ENCODE results near the gene PI4KB.
A peak's percentile ranks its signal among the peaks of the same experiment; 100 is the strongest.
"Not testable (repeated sequence)": the region's sequence is repeated elsewhere in the genome, so short reads cannot be mapped to it uniquely, and the experiment has no call there.

PI4KB gene

DNA sequence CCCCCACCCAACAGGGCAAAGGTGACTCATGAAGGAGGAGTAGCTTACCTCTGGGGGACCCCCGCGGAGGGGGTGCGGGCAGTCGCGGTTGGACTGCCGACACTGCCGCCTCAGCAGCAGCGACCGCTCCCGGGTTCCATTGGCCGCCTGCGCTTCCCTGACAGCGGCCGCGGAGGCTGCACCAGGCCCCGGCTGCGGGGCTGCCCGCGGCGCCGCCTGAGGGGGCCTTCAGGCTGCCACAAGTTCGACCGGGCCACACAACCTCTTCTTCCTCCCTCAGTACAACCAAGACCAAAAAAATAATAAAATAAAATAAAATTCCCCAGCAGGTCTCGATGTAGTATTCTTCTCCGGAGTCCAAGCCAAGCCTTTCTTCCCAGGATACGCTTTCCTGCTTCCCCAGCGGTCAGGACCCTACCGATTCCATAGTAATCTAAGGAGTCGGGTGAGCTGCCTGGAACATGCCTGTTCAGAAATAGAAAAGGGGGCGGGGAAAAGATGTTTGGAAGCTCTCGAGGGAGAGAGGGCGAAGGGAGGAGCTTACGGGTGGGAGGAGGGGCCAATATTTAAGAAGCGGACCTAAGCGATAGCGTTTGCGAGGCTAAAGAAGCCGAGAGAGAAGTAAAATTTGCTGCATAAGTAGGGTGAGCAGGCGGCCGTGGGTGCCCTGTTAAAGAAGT lies at the start of gene PI4KB:
TSS of gene PI4KB (minus strand) at position 194 of the 680 bp plus-strand sequence. CDS start 10,935 bp downstream, outside the sequence.
- DNase-seq (ENCODE audit: low spot score), result peak; percentile 97

DNA sequence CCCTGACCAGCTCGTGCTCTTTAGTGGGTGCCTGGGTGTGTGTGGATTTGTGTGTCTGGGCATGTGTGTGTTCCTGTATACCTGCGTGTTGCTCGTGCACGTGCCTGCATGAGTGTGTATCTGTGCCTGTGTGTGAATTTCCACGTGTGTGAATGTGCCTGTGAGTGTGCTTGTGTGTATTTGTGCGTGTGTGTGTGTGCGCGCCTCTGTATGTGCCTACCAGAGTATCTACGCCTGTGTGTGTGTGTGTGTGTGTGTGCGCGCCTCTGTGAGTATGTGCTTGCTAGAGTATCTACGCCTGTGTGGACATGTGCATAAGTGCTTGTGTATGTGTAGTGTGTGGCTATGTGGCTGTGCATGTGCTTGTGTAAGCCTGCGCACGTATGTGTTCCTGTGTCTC lies 46.0 kb upstream of the PI4KB start:
- DNase-seq (ENCODE audit: low spot score), result no peak

DNA sequence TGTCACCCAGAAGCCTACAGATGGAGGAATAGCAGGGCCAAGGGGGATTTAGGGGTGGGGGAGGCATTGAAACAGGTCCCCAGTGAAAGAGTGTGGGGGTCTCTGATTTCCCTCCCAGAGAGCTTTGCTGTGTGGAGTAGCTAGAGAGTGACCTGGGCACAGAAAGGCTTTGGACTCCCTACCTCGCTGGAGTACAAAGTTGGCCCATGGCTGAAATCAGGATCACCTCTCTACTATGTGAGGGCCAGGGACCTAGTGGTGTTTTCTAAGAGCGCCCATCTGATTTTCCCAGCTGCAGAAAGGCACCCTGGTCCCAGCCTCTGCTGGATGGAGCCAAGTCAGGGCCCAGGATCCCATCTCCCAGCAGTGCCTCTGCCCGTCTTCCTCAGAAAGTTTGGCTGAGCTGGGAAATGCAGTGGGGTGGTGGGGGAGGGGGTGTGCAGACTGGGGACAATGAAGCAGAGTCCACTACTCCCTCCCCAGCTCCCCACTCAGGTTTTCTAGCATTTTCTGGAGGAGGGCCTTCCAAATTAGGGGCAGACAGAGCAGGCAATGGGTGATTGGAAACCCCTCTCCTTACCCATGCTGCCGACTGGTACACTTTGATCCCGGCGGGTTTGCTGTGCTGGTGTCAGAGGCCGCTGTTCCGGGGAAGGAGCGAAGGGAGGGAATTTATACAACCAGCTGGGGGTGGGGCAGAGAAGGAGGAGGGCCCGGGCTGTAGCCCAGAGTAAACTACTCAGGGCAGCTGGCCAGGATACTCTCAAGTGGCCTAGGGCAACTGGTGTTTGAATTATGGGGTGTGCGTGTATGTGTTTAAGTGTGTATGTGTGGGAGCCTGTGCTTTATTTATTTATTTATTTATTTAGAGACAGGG lies 45.1 kb upstream of the PI4KB start, which contains the start of gene SELENBP1:
TSS of gene SELENBP1 (minus strand) at position 648 of the 877 bp plus-strand sequence. CDS start at position 584, 64 bp downstream.
- no peak for DNase-seq (ENCODE audit: low spot score)

DNA sequence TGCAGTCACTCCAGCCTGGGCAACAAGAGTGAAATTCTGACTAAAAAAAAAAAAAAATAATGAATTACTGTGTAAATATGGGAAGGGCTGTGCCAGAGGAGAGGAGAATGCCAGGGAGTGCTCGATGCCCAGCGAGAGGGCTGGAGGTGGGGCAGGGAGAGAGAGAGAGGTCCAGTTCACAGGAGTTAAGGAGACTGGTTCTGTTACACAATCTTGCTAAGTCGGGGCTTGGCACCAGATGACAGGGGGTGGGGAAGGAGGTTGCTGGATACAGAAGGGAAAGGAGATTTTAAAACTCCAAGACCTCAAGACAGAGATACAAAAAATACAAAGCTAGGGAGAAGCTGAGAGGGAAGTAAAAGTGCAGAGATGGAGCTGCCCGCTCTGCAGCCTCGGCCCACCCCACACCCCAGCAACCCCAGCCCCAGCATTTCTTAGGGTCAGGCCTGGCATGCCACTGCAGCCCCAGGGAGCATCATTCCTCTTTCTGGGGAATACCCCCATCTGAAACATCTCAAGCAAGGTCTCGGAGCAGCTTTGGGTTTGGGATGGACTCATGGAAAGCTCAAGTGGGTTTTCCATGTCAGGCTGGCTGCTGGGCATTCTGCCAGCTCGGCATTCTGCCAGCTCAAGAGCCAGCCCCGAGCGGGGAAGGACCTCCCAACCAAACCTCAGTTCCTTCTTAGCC lies 44.3 kb upstream of the PI4KB start:
- no peak for DNase-seq (ENCODE audit: low spot score)

DNA sequence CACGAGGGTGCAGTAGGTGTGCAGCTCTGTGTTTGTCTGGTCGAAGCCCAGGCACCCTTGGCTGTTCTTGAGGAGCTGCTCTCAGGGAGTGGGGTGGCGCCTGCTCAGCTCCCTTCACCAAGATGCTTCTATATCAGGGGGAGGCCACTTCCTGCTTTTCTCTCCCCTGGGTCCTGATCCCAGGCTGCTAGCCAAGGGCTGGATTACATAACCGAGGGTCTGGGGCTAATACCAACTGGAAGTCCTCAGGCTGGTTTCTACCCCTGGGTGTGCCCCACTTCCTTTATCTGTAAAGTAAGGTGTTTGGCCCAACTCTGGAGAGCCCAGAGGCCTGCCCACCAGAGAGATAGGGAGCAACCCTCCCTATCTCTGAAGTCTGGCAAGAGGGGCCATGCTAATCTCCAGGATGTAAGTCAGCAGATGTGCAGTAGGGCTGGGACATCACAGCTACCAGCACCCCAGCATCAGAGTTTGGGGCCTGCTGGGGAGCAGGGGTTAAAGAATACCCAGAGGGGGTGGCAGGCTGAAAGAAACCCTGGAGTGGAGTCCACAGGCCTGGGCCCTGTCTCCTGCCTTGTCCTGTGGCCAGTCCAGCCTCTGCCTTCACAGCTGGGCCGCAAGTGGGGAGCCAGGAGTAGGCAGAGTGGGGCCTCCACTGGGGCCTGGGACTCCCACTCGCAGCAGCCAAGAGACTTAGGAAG lies 43.1 kb upstream of the PI4KB start:
- DNase-seq (ENCODE audit: low spot score), result no peak

DNA sequence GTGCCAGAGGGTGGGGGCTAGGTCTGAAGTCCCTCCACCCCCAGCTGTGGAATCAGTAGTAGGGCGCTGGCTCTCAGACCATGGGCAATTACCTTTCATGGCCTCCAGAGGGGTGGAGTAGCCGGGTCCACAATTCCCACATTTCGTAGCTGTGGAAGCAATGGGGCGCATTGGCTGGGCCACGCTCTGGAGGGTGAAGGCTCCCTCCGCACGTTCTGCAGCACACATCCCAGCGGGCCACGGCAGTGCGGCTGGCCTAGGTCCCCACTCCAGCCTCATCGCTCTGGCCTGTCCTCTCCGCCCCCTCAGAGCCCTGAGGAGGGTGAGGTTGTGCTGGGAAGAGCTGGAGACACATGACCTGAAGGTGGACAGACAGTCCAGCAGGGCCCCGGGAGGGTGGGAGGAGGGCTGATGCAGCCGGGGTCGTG lies 42.4 kb upstream of the PI4KB start:
- no peak for DNase-seq (ENCODE audit: low spot score)

DNA sequence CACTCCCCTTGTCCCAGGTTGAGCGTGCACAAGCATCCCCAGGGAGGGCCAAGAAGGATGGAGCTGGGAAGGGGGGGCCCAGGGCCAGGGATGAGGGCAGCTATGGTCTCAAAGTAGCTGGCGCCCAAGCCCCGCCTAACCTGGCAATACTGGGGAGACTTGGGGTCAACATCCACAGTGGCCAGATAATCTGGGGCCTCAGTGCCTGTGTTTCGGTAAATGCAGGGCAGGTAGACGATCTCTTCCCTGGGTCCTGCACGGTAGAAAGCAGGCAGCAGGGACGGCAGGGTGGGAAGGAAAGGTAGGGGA lies 42.0 kb upstream of the PI4KB start:
- DNase-seq (ENCODE audit: low spot score), result no peak

DNA sequence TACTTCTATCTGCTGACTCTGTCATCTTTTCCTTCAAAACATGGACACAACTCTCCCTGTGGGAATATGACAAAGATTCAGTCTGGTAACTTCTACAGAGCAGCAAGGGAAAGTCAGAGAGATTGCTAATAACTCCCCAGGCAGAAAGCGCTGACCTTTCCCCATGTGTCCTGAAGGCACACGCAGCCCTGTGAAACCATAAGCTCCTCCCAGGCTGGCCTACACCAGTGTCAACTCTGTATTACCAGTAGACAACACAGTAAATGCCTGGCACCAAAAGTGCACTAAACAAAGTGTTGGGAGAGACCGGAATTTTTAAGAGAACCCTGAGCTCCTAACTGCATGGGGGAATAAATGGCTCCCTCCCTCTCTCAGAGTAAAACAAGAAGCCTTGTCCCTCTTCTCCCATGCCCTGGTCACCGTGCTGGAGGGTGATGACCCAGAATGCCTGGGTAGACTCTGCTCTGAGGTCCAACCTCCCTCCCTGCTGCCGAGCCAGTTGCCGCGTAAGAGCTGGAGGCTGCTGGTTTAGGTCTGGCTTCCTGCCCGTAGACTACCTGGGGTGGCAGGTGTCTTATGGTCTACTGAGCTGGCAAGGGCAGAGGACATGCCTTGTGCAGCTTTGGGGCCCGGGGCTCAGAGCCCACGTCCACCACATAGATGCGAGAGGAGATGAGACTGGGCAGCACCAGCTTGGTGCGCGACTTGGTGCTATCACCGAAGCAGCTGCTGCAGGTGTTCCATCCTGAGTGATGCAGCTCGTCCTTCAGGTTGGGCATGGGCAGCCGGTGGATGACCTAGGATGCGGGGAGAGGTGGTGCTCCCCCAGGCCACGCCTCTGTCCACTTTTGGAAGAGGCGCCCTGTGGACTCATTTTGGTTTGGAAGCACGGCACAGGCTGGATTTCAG lies 41.4 kb upstream of the PI4KB start:
- no peak for DNase-seq (ENCODE audit: low spot score)

DNA sequence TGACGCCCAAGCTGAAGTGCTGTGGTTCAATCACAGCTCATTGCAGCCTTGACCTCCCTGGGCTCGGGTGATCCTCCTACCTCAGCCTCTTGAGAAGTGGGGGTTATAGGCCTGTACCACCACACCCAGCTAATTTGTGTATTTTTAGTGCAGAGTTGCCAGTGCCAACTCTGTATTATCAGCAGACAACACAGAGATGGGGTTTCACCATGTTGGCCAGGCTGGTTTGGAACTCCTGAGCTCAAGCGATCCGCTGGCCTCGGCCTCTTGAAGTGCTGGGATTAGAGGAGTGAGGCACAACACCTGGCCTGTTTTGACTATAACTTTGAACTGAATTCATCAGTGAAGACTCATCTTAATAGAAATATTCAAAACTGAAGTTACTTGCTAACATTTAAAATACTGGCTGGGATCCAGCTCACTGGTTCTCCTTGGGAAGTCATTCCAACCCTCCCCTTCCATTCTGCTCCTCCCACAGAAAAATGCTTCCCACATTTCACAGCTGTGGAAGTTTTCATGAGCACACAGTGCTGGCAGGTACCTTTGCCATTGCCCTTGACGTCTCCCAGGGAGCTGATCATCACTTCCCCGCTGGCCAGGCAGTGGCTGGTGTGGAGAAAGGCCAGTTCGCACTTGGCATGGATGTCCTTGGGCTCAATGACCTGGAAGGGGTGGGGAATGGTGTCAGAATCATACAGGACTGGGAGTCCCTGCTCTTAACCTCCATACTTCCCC lies 40.6 kb upstream of the PI4KB start:
- DNase-seq (ENCODE audit: low spot score), result no peak

DNA sequence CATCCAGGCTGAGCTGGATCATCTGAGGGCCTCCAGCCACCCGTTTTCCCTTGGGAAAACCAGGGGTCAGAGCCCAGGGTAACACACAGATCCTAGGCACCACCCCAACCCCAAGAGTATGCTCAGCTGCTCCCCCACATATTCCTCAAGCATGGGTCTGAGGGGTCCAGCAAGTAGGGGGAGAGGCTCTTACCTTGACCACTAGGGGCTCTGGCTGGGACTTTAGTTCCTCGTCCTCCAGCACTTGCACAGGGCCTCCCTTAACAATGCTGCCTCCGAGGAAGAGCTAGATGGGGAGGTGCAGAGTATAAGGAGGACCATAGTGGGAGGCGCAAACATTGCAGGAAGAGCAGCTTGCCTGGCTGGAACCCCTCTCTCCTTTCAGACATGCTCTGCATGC lies 37.8 kb upstream of the PI4KB start:
- no peak for DNase-seq (ENCODE audit: low spot score)

DNA sequence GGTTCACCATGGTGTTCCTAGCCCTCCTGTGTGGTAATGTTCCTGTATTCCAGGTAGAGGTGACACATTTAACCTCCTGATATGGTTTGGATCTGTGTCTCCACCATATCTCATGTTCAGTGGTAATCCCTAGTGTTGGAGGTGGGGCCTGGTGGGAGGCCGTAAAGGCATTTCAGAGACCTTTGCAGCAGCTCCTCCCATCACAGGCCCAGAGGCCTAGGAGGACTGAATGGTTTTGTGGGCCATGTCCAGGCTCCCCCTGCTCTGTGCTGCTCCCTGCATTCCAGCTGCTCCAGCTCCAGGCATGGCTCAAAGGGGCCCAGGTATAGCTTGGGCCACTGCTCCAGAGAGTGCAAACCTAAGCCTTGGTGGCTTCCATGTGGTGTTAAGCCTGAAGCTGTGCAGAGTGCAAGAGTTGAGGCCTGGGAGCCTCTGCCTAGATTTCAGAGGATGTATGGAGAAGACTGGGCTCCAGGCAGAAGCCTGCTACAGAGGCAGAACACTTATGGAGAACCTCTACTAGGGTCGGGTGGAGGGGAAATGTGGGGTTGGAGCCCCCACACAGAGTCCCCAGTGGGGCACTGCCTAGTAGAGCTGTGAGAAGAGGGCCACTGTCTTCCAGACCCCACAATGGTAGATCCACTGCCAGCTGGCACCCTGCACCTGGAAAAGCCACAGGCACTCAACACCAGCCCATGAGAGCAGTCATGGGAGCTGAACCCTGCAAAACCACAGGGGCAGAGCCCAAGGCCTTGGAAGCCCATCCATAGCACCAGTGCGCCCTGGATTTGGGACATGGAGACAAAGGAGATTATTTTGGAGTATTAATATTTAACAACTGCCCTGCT lies 35.3 kb upstream of the PI4KB start:
- no peak for DNase-seq (ENCODE audit: low spot score)

DNA sequence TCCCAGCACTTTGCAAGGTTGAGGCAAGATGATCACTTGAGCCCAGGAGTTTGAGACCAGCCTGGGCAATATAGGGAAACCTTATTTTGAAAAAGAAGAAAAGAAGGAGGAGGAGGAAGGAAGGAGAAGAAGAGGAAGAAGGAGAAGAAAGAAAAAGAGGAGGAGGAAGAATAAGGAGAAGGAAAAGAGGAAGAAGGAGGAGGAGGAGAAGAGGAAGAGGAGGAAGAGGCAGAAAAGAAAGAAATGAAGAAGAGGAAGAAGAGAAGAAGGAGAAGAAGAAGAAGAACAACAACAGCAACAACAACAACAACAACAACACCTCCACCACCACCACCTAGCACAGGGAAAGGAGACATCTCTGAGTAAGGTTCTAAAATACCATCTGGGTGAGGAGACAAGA lies 34.7 kb upstream of the PI4KB start:
- DNase-seq (ENCODE audit: low spot score), result no peak

DNA sequence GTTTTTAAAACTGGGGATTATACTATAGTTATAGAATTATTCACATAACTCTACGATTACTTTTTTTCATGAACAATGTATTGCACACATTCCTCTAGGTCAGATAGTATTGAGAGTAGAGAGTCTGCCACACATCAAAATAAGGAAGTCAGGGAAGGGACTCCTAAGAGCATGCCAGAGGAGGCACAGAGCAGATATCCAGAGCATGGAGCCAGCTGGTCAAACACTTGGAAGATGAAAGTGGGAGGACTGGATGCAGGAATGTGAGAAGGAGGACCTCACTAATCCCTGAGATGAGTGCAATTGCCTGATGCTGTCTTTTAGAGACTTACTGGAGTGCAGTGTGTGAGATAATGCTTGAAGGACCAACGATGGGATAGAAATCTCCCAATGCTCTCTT lies 29.5 kb upstream of the PI4KB start:
- DNase-seq (ENCODE audit: low spot score), result no peak

DNA sequence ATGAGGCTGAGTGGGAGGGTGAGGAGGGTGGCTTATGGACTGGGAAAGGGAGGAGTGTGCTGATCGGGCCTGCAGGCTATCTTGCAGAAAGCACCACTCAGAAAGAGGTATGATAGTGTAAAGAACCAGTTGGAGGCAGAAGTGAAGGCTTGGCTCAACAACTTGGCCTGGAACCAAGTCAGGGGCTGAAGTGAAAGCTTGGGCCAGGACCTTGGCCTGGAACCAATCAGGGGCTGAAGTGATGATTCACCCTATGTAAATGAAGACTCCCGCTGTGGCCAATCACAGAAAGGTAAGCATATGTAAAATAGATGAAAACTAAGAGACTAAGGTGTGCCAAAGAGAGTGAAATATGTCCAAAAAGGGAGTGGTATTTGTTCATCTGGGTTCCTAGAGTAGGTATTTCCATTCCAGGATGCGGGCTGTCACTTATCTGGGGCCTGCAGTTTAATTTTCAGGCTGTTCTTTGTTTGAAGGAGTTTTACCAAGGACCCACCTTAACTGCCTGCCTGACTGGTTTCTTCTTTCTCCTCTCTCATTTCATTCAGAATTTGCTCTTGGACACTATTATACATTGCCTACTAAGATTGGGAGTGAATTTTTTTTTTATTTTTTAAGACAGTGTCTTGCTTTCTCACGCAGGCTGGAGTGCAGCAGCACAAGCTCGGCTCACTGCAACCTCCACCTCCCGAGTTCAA lies 25.0 kb upstream of the PI4KB start:
- DNase-seq (ENCODE audit: low spot score), result no peak

DNA sequence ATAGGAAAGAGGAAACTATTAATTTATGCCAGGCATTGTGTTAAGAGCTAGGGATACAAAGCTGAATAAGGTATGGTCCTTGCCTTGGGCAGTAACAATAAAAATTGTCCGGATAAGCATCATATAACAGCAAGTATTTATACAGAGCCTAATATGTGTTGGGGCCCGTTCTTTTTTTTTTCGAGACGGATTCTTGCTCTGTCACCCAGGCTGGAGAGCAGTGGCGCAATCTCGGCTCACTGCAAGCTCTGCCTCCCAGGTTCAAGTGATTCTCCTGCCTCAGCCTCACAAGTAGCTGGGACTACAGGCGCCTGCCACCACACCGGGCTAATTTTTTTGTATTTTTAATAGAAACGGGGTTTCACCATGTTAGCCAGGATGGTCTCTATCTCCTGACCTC lies 23.1 kb upstream of the PI4KB start:
- not testable (repeated sequence) for DNase-seq (ENCODE audit: low spot score)

DNA sequence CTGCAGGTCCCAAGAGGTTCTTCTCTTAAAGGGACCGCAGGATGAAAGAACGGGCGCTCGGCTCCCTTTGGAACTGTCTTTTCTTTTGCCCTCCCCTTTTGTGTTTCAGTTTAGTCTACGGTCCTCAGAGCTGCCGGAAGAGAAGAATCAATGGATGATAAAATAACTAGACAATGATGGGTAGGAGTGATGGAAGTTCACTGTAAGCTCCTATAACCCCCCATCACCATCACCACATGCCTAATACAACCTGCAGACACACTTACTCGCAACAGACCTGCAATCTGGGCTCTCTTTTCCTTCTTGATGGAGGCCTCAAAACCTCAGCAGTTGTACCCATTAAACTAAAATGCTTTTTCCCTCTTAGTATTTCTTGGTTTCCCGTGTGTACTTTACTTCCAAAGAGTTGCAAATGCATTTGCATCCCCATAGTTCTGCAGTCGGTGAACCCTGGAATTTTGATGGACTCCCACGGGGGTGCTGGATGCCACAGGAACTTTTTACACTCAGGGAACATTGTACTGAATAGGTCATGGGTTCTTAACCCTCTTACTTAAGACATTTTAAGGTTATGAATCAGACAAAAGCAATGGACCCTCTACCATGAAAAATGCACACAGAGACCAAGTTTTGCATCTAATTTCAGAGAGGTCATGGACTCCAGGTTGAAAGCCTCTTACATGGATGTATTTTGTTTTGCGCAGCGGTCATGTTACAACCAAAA lies 20.5 kb upstream of the PI4KB start:
- DNase-seq (ENCODE audit: low spot score), result no peak

DNA sequence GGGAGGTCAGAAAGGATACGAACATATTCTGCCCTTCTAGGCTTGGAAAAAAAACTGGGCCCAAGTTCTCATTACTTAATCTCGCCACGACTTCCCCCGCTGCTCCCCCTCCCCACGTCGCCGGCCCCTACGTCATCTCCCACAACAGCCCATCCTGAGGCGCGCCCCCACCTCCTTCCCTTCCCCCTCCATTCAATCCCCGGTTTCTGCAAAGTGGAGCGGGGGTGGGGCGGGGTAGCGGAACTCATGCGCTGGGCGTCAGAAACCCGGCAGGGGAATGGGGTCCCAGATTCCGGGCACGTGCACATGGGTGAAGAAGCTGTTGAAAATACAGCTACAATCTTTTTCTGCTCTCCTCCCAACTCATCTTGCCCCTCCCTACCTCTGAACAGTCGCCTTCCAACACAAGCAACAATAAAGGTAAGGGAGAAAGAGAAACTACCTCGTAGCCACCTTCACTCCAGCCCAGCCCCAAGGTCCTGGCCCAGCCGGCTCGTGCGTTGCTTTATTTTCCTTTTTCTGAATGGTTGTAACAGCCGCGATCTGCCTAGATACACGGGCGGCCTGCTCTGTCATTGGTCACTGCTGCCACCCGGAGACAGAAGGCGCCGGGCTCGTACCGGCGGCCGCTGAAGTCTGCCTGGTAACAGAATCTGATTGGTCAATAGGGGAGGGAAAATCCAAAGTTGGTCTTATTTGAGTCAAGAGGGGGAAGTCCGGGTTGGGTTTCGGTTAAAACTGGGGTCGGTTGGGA lies 19.7 kb upstream of the PI4KB start, which contains the start of gene RFX5:
TSS of gene RFX5 (minus strand) at position 484 of the 754 bp plus-strand sequence. CDS start 932 bp downstream, outside the sequence.
- peak; percentile 98 for DNase-seq (ENCODE audit: low spot score)
